KOPT-K1 (cell line): ENCODE data around the gene ASPSCR1.

Experiments used
- H3K27ac ChIP-seq: fragments of 200-600 bp; sonication (generic); 2 replicates; pipeline ENCODE4 v1.5.1; 2016; ENCODE audit warnings: antibody characterized with exemption, mild to moderate bottlenecking, low read depth, low read length; ENCODE audit not compliant: poor library complexity, severe bottlenecking
- H3K36me3 ChIP-seq: fragments of 200-600 bp; sonication (generic); 2 replicates; pipeline ENCODE4 v1.5.1; 2017; ENCODE audit warnings: antibody characterized with exemption, mild to moderate bottlenecking, low read length, moderate library complexity; ENCODE audit not compliant: insufficient read depth
- H3K9me3 ChIP-seq: fragments of 200-600 bp; sonication (generic); 2 replicates; pipeline ENCODE4 v1.5.1; 2017; ENCODE audit warnings: antibody characterized with exemption, low read length, mild to moderate bottlenecking; ENCODE audit not compliant: insufficient read depth, poor library complexity, severe bottlenecking

ASPSCR1 gene

GRCh38 chr17:82058230-82058854 lies 80.9 kb downstream of the ASPSCR1 start:
- Histone ChIP-seq H3K36me3 (peaks cover 99% of the 10 kb centered on the region), H3K27ac (no peak overlapping the region), H3K9me3 (no peaks in the 10 kb centered on the region)

GRCh38 chr17:82058855-82059249 lies 81.4 kb downstream of the ASPSCR1 start:
- Histone ChIP-seq H3K27ac (no peak overlapping the region), H3K9me3 (no peaks in the 10 kb centered on the region), H3K36me3 (peaks cover 99% of the 10 kb centered on the region)

GRCh38 chr17:82059272-82060000 lies 82.0 kb downstream of the ASPSCR1 start:
- Histone ChIP-seq H3K27ac (no peak overlapping the region), H3K36me3 (peaks cover 99% of the 10 kb centered on the region), H3K9me3 (no peaks in the 10 kb centered on the region)

- Histone ChIP-seq H3K9me3 (no peaks in the 10 kb centered on the region), H3K27ac (no peak overlapping the region), H3K36me3 (peaks cover 93% of the 10 kb centered on the region)
Observed at GRCh38 chr17:82060001-82060380, 82.6 kb downstream of the ASPSCR1 start.

GRCh38 chr17:82060614-82061013 lies 83.2 kb downstream of the ASPSCR1 start:
- Histone ChIP-seq H3K36me3 (peaks cover 87% of the 10 kb centered on the region), H3K9me3 (no peaks in the 10 kb centered on the region), H3K27ac (no peak overlapping the region)

GRCh38 chr17:82061047-82061925 lies 83.9 kb downstream of the ASPSCR1 start:
- Histone ChIP-seq H3K27ac (no peak overlapping the region), H3K9me3 (no peaks in the 10 kb centered on the region), H3K36me3 (peaks cover 80% of the 10 kb centered on the region)

GRCh38 chr17:82062076-82062983 lies 84.9 kb downstream of the ASPSCR1 start:
- Histone ChIP-seq H3K27ac (no peak overlapping the region), H3K36me3 (peaks cover 70% of the 10 kb centered on the region)

GRCh38 chr17:82062984-82063368 lies 85.5 kb downstream of the ASPSCR1 start:
- no peak overlapping the region for H3K27ac ChIP-seq
- H3K36me3 ChIP-seq: peaks cover 63% of the 10 kb centered on the region
- H3K9me3 ChIP-seq: no peaks in the 10 kb centered on the region

More at GRCh38 chr17:82062076-82062983, 84.9 kb downstream of the ASPSCR1 start:
- H3K9me3 ChIP-seq: no peaks in the 10 kb centered on the region

GRCh38 chr17:82063424-82064415 lies 86.3 kb downstream of the ASPSCR1 start:
- no peak overlapping the region for H3K27ac ChIP-seq
- peaks cover 56% of the 10 kb centered on the region for H3K36me3 ChIP-seq
- no peaks in the 10 kb centered on the region for H3K9me3 ChIP-seq

- Histone ChIP-seq H3K36me3 (peaks cover 47% of the 10 kb centered on the region), H3K27ac (peak overlapping the region; percentile 72), H3K9me3 (no peaks in the 10 kb centered on the region)
Observed at GRCh38 chr17:82064433-82065192, 87.2 kb downstream of the ASPSCR1 start.

GRCh38 chr17:82065193-82065637 lies 87.8 kb downstream of the ASPSCR1 start:
- peaks cover 41% of the 10 kb centered on the region for H3K36me3 ChIP-seq
- no peaks in the 10 kb centered on the region for H3K9me3 ChIP-seq
- peak overlapping the region; percentile 72 for H3K27ac ChIP-seq

- peak within 1 kb of the TSS; percentile 72 for H3K27ac ChIP-seq
- peaks cover 36% of the 10 kb centered on the region for H3K36me3 ChIP-seq
- H3K9me3 ChIP-seq: no peaks in the 10 kb centered on the region
Observed at GRCh38 chr17:82065638-82066303, 88.3 kb downstream of the ASPSCR1 start, which contains the start of gene DUS1L. Gene DUS1L (minus strand): TSS chr17:82065804. CDS start chr17:82065059, 745 bp downstream.
